Spinal cord (tissue), 10 donors: ENCODE measurements around the gene PADI1. TPM values are rescaled to one million over a fixed set of nuclear protein-coding genes. Genes with fewer than 3 reads are reported as not detected.

Experiments
- DNase-seq, 6 donors: peaks; one replicate each; pipeline versions ENCODE4 v3.0.0 to v3.0.0-alpha.2; 2013 to 2015; ENCODE audit warnings: low spot score in 6 of 6, low read depth in 4 of 6
- H3K27ac ChIP-seq: one replicate; pipeline ENCODE4 v1.5.1; 2013; ENCODE audit warnings: low read depth, low read length, control low read depth
- H3K27me3 ChIP-seq: one replicate; pipeline ENCODE4 v1.6.1; 2013; ENCODE audit warnings: low read length; ENCODE audit not compliant: control insufficient read depth, insufficient read depth
- H3K36me3 ChIP-seq: one replicate; pipeline ENCODE4 v1.6.1; 2013; ENCODE audit warnings: low read length; ENCODE audit not compliant: control insufficient read depth, insufficient read depth
- H3K4me1 ChIP-seq: one replicate; pipeline ENCODE4 v1.6.1; 2013; ENCODE audit warnings: low read length; ENCODE audit not compliant: control insufficient read depth, insufficient read depth
- H3K4me3 ChIP-seq: one replicate; pipeline ENCODE4 v1.5.1; 2013; ENCODE audit warnings: low read depth, low read length, control low read depth
- H3K9me3 ChIP-seq: one replicate; pipeline ENCODE4 v1.6.1; 2013; ENCODE audit warnings: low read length; ENCODE audit not compliant: control insufficient read depth, insufficient read depth
- WGBS: methylation state at CpG from one replicate; pipeline ENCODE4 v1.1.5; 2013; ENCODE audit warnings: missing lambda C conversion rate; ENCODE audit not compliant: insufficient coverage; 5-methylcytosine and 5-hydroxymethylcytosine counted together
- polyA plus RNA-seq, 2 donors: library from polyadenylated mRNA; unstranded; fragments of 120-200 nt; gene quantifications; one replicate each; pipeline ENCODE4 v1.2.1, GENCODE V29; 2013; ENCODE audit not compliant: insufficient read length in 2 of 2
- total RNA-seq, 2 donors: library from RNA; depleted of rRNA in 1 of 2; stranded (reverse); fragments of 120-200 nt in 1 of 2; fragments of >200 nt in 1 of 2; gene quantifications; one replicate each; pipeline versions ENCODE4 v1.2.3 to v1.2.4, GENCODE V29; 2013 to 2014
- donor health status: healthy.

The PADI1 gene
- total and polyA plus RNA-seq, 4 donors = 0.39 to 1.1 (median 0.96) TPM

DNA sequence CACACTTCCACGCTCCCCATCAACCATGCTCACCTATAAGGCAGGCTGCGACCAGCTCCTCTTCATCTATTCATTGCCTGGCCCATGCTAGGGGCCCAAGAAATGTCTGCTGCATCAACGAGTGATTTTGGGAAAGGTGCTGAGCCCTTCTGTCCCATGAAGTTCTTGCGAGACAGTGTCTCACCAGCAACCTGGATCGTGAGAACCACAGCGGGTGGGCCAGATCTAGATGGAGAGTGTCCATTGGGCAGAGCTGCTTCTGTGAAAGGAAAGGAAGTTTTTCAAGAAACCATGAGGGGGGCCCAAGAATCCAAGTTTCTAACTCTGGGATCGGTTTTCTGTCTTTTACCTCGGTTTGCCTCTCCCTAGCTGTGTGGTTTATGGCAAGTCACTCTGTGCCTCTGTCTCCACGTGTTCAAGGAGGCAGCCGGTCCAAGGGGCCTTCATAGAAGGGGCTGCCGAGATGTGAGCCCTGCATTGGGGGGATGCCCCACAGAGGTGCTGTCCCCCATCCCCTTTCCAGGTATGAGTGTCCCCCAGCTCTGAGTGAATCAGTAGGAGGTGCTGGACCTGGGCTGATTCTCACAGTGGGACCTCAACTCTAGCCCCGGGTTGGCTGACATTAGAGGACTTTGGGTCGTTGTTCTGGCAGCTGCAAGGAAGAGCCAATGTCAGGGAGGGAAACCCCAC, 8.3 kb upstream of the PADI1 start:
- H3K27me3 ChIP-seq = no peaks in the 10 kb centered on the region
- no peak overlapping the region for H3K27ac ChIP-seq
- no peaks in the 10 kb centered on the region for H3K9me3 ChIP-seq
- no peak overlapping the region for H3K4me3 ChIP-seq
- H3K36me3 ChIP-seq = no peaks in the 10 kb centered on the region
- DNase-seq = no peak
- H3K4me1 ChIP-seq = no peaks in the 10 kb centered on the region
- WGBS = 88% methylated on average over 11 of the region's 13 CpGs

DNA sequence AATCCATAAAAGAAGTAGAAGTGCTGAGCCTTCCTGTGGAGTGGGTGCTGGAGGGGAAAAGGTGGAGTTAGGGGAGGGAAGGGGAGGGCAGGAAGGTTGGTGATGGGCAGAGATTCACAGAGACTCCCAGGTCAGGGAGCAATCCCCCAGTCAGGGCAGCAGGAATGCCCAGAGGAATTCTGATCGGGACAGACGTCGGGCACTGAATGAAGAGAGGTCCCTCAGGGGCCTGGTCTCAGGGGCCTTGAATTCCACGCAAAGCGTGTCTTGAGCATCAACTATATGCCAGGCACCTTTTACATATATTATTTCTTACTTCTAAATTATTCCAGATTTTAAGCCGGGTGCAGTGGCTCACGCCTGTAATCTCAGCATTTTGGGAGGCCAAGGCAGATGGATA, 7.2 kb upstream of the PADI1 start:
- no peak for DNase-seq
- H3K27me3 ChIP-seq = no peaks in the 10 kb centered on the region
- H3K36me3 ChIP-seq = no peaks in the 10 kb centered on the region
- H3K4me1 ChIP-seq = no peaks in the 10 kb centered on the region
- no peak overlapping the region for H3K27ac ChIP-seq
- 83% methylated on average over 6 of the region's 7 CpGs for WGBS
- H3K4me3 ChIP-seq = no peak overlapping the region
- H3K9me3 ChIP-seq = no peaks in the 10 kb centered on the region

DNA sequence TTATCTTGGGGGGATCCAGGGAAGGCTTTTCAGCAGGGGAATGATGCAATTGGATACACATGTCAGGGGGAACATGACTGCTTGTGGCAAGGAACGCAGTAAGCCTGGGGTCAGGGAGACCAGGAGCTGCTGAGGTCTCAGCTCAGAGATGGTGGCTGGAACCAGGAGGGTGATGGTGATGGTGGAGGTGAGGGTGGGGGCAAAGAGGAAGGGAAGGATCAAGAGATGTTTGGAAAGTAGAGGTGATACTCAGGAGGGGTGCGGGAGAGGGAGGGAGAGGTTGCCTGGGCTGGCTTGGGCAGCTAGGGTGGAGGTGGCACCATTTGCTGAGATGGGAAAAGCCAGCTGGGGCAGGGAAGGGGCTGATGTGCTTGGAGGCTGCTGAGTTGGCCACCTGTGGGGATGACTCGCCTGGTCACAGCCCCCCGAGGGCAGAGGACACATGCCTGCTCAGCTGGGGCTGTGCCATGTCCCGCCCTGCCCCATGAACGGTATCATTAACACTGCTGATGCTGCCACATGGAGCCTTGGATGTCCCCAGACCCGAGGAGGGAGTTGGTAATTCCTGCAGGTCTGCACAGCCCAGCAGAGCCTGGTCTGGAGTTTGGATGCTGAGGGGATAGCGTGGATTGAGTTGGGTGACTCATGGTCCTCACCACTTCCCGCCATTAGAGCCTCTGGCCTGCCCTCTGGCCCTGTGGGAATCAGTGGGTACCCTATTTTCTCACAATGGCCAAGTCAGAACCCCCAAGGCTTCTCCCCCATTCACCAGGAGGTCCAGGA, 6.3 kb upstream of the PADI1 start:
- Histone ChIP-seq H3K9me3 (no peaks in the 10 kb centered on the region), H3K4me1 (no peaks in the 10 kb centered on the region), H3K27me3 (no peaks in the 10 kb centered on the region), H3K36me3 (no peaks in the 10 kb centered on the region), H3K4me3 (no peak overlapping the region), H3K27ac (no peak overlapping the region)
- no peak for DNase-seq
- WGBS = 87% methylated on average over 9 of the region's 9 CpGs

DNA sequence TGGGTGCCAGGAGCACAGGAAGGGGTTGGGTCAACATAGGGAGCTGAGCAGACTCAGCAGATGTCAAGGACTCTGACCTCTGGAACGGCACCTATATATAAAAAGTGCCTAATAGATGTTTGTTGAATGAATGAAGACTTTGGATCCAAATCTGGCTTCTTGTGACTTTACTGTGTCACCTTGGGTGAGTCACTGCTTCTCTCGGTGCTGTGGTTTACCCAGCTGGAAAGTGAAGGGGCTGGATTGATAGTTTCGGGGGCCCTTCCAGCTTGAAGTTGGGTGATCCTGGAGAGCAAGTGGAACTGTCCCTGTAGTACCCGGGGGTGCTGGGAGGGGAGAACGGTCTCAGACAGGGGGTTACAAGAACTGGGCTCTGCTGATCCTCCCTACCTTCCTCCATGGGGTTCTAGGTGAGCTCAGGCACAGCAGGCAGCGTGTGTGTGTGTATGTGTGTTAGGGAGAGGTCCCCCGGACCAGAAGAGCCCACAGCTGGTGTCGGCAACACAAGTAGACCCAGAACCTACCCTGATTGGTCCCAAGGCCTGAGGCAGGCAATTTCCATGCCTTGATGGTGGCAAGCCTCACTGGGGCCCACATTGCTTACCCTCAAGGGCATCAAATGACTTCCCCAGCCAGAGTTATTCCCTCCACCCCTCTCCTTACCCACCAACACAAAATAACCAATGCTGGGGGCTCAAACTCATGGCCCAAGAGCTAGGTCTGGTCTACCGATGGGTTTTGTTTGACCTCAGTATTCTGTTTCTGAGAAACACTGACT, 5.5 kb upstream of the PADI1 start:
- WGBS = 79% methylated on average over 7 of the region's 9 CpGs
- DNase-seq = no peak

DNA sequence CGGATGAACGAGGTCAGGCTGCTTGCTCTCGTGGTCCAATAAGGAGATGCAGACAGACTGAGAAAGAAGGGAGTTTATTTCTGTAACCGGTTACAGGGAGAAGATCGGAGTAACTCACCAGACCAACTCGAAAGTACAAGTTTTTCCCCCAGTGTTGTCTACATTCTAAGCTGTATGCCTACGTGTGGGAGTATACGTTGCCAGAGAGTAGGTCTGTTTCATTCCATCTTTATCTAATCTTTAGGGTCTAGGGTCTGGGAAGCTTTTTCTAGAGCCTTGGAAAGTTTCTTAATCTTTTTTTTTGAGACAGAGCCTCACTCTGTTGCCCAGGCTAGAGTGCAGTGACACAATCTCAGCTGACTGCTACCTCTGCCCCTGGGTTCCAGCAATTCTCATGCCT, 4.7 kb upstream of the PADI1 start:
- H3K36me3 ChIP-seq = no peaks in the 10 kb centered on the region
- H3K4me3 ChIP-seq = no peak overlapping the region
- no CpG with 5 or more reads among the region's 8 CpGs for WGBS
- no peak for DNase-seq
- H3K27me3 ChIP-seq = no peaks in the 10 kb centered on the region
- no peaks in the 10 kb centered on the region for H3K4me1 ChIP-seq
- H3K9me3 ChIP-seq = no peaks in the 10 kb centered on the region
- H3K27ac ChIP-seq = no peak overlapping the region

More for the DNA sequence above, 5.5 kb upstream of the PADI1 start:
- Histone ChIP-seq H3K27me3 (no peaks in the 10 kb centered on the region), H3K36me3 (no peaks in the 10 kb centered on the region), H3K4me3 (no peak overlapping the region), H3K4me1 (no peaks in the 10 kb centered on the region), H3K9me3 (no peaks in the 10 kb centered on the region), H3K27ac (no peak overlapping the region)

DNA sequence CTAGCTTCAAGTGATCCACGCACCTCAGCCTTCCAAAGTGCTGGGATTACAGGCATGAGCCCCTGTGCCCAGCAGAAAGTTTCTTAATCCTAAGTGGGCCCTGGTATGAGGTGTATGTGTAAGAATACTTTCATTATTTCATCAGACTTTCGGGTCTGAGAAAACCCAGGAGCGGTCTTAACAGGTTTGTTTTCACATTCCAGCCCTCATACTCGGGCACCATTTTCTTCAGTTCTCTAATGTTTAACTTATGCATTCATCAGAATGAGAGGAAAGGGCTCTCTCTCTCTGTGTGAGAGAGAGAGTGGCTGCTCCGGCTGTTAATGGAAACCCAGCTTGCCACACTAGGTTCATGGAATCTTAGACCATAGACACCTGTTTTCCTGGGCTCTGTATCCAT, 4.2 kb upstream of the PADI1 start:
- no peak overlapping the region for H3K4me3 ChIP-seq
- no peak overlapping the region for H3K27ac ChIP-seq
- no peaks in the 10 kb centered on the region for H3K27me3 ChIP-seq
- DNase-seq = no peak
- no peaks in the 10 kb centered on the region for H3K4me1 ChIP-seq
- 100% methylated on average over 1 of the region's 5 CpGs for WGBS
- H3K36me3 ChIP-seq = no peaks in the 10 kb centered on the region
- H3K9me3 ChIP-seq = no peaks in the 10 kb centered on the region

DNA sequence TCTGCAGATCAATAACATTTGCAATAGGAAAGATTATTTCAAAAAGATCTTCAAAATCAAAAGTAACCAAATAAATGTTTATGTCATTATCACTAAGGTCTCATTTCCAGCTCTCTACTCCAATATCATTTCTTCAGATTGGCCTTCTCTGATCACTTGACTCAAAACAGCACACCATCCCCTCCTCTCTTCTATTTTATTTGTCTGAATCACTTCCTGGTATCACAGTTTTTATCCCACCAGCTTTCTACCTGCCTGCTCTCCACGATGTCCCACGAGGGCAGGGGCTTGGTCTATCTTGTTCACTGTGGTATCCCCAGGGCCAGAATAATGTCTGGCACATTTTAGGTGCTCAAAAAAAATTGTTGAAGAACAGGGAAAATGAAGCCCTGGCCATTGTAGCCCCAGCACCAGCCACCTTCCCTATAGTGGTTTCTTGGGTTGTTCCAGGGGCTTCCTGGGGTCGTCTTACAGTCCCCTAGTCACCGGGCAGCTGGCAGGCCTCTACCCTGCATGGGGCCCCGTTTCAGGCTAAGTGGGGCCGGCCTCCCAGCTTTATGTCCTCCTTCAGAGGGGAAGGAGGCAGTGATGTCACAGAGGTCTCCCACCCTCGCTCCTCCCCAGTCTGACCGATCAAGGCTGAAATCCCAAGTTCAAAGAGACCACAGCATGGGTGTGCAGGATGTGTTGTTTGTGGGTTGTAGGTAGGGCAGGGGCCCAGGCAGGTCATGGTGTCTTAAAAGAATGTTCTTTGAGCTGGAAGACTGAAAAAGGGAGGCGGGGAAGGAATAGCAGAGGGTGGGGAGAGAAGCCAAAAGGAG, 3.5 kb upstream of the PADI1 start:
- 48% methylated on average over 6 of the region's 9 CpGs for WGBS
- no peak for DNase-seq
- Histone ChIP-seq H3K36me3 (no peaks in the 10 kb centered on the region), H3K27me3 (no peaks in the 10 kb centered on the region), H3K4me3 (no peak overlapping the region), H3K27ac (no peak overlapping the region), H3K4me1 (no peaks in the 10 kb centered on the region), H3K9me3 (no peaks in the 10 kb centered on the region)

DNA sequence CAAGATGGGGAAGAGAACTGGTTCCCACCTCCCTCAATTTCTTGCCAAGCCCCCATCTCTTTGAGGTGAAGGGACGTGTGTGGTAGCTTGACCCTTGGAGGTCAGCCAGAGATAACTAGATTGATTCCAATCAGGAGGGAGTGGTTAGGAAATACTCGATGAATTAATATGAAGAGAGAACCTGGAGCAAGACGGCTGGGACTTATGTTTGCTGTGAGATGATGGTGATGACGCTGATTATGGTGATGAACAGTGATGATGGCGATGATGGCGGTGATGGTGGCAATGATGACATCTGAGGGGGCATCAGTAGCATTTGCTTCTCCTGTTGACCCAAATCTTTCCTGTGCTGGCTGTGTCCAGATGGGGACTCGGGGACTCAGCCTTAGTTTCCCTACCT, 724 bp downstream of the PADI1 start:
- H3K9me3 ChIP-seq = no peaks in the 10 kb centered on the region
- no peaks in the 10 kb centered on the region for H3K4me1 ChIP-seq
- H3K27ac ChIP-seq = no peak overlapping the region
- no peaks in the 10 kb centered on the region for H3K36me3 ChIP-seq
- WGBS = 89% methylated on average over 7 of the region's 7 CpGs
- H3K27me3 ChIP-seq = no peaks in the 10 kb centered on the region
- no peak overlapping the region for H3K4me3 ChIP-seq
- DNase-seq = no peak

DNA sequence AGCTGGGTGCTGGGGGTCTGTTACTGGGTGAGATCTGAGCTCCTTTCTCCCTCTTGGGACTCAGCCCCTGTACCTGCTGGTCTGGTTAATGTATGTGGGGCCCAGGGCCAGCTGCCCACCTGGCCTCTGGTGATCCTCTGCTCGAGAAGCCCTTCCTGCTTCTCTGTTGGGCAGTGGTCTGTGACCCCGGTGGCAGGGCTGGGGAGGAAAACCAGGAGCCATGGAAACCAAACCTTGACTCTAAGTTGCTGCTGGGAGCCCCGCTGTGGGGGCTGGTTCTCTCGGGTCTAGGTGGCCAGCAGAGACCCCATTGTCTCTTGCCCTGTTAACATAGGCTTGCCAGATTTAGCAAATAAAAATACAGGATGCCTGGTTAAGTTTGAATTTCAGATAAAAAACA, 1.3 kb downstream of the PADI1 start:
- 38% methylated on average over 4 of the region's 4 CpGs for WGBS
- Histone ChIP-seq H3K36me3 (no peaks in the 10 kb centered on the region), H3K4me3 (no peak overlapping the region), H3K27ac (no peak overlapping the region), H3K27me3 (no peaks in the 10 kb centered on the region), H3K9me3 (no peaks in the 10 kb centered on the region), H3K4me1 (no peaks in the 10 kb centered on the region)
- no peak for DNase-seq
